GDM1 (cell line): Measurements from ENCODE around the gene ZNF768.
A peak's percentile ranks its signal among the peaks of the same experiment; 100 is the strongest.

Experiments used
- DNase-seq: peaks from one replicate; lab custom pipeline; 2025; lab: John Stamatoyannopoulos, UW

The ZNF768 gene

GRCh38 chr16:30526137-30526822, at the start of gene ZNF768:
ZNF768 (minus strand) TSS chr16:30526566; CDS start chr16:30526413, 153 bp downstream.
- peak; percentile 48 for DNase-seq

- no peak for DNase-seq
These were observed 48.3 kb upstream of the ZNF768 start for GRCh38 chr16:30574678-30575077.

- DNase-seq, result peak; percentile 97
These were observed 45.3 kb upstream of the ZNF768 start, which contains the start of gene ZNF688 for GRCh38 chr16:30571445-30572322. ZNF688 (minus strand) TSS chr16:30571714; CDS start chr16:30571629, 85 bp downstream.

GRCh38 chr16:30570636-30571444, 44.5 kb upstream of the ZNF768 start:
- DNase-seq, result no peak

GRCh38 chr16:30569746-30570635, 43.6 kb upstream of the ZNF768 start:
- no peak for DNase-seq

GRCh38 chr16:30569281-30569680, 42.9 kb upstream of the ZNF768 start:
- no peak for DNase-seq

- no peak for DNase-seq
These were observed 41.7 kb upstream of the ZNF768 start for GRCh38 chr16:30567991-30568638.

GRCh38 chr16:30567160-30567990, 41.0 kb upstream of the ZNF768 start:
- DNase-seq, result no peak

- DNase-seq, result no peak
These were observed 40.2 kb upstream of the ZNF768 start for GRCh38 chr16:30566531-30566930.

GRCh38 chr16:30565984-30566383, 39.6 kb upstream of the ZNF768 start:
- DNase-seq, result no peak

- DNase-seq, result no peak
These were observed 39.2 kb upstream of the ZNF768 start for GRCh38 chr16:30565526-30565925.

GRCh38 chr16:30562021-30562420, 35.7 kb upstream of the ZNF768 start:
- DNase-seq, result no peak

GRCh38 chr16:30561089-30561816, 34.9 kb upstream of the ZNF768 start:
- peak; percentile 38 for DNase-seq

- DNase-seq, result no peak
These were observed 33.3 kb upstream of the ZNF768 start for GRCh38 chr16:30559690-30560089.

- no peak for DNase-seq
These were observed 32.5 kb upstream of the ZNF768 start for GRCh38 chr16:30558789-30559377.

GRCh38 chr16:30557957-30558788, 31.8 kb upstream of the ZNF768 start, which contains the start of gene ZNF764:
ZNF764 (minus strand) TSS chr16:30558374; CDS start chr16:30558182, 192 bp downstream.
- DNase-seq, result peak; percentile 95

GRCh38 chr16:30557707-30557956, 31.3 kb upstream of the ZNF768 start:
- DNase-seq, result no peak

- no peak for DNase-seq
These were observed 29.7 kb upstream of the ZNF768 start for GRCh38 chr16:30556125-30556473.
